Activated CD4-positive, alpha-beta T cell treated with anti-CD3 and anti-CD28 coated beads, Interleukin-2, amount 50 U/mL, for 1 hour (primary cell): ENCODE measurements around the gene SOX8.
"Not testable (repeated sequence)": the region's sequence is repeated elsewhere in the genome, so short reads cannot be mapped to it uniquely, and the experiment has no call there.

Source experiments
- DNase-seq: peaks from one replicate; pipeline ENCODE4 v3.0.0-alpha.2; 2020

SOX8 gene

DNA sequence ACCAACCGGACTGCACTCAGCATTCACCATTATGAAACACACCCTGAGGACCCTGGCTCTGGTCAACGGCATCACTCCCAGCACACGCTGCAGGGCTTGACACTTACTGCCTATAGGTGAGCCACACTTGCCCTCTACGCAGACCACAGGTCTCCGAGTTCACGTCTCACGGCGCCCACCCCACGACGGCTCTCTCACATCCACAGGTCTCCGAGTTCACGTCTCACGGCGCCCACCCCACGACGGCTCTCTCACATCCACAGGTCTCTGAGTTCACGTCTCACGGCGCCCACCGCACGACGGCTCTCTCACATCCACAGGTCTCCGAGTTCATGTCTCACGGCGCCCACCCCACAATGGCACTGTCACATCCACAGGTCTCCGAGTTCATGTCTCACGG lies 25.8 kb upstream of the SOX8 start:
- not testable (repeated sequence) for DNase-seq

DNA sequence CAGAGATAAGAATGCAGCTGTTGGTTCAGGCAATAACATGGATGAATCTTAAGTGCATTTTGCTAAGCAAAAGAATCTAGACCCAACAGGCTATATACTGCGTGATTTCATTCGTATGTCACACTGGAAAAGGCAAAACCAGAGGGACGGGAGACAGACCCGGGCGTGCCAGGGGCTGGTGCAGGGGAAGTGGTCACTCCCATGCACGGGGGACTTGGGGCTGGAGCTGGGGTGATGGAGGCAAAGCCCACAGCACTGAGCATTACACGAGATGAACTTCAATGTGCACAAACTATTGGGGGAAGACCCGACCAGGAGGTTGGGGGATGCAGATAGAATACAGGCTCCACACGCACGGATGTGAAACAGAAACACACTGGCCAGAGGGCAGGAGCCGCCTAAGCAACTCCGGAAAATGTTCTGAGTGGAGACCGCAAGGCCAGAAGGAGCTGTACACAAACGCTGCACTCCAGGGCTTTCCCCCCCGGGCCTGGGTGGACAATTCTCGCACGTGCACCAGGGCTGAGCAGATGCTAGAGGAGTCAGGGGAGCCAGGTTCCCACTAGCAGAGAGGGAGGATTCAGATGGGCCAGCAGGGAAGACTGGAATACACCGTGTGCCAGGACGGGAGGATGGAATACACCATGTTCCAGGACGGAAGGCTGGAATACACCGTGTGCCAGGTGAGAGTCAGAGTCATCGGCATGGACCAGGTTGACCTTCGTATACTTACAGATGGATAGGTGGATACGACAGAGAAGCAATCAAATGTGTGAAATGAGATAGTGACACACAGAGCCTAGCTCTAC lies 22.1 kb upstream of the SOX8 start:
- DNase-seq: no peak

DNA sequence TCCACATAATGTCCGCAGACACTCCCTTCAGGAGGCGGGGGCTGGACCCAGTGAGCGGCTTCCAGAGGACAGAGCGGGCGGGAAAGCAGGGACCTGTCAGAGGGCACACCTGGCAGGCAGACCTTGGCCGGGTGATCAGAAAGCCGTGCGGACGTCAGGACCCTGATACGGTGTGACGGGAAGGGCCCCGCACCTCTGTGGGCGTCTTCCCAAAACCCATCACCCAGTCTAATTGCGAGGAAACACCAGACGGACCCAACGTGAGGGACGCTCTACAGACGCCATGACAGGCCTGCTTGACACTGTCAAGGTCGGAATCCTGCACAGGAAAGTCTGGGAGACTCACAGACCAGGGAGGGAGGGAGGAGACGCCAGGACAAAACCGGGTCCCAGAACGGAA lies 19.2 kb upstream of the SOX8 start:
- no peak for DNase-seq

DNA sequence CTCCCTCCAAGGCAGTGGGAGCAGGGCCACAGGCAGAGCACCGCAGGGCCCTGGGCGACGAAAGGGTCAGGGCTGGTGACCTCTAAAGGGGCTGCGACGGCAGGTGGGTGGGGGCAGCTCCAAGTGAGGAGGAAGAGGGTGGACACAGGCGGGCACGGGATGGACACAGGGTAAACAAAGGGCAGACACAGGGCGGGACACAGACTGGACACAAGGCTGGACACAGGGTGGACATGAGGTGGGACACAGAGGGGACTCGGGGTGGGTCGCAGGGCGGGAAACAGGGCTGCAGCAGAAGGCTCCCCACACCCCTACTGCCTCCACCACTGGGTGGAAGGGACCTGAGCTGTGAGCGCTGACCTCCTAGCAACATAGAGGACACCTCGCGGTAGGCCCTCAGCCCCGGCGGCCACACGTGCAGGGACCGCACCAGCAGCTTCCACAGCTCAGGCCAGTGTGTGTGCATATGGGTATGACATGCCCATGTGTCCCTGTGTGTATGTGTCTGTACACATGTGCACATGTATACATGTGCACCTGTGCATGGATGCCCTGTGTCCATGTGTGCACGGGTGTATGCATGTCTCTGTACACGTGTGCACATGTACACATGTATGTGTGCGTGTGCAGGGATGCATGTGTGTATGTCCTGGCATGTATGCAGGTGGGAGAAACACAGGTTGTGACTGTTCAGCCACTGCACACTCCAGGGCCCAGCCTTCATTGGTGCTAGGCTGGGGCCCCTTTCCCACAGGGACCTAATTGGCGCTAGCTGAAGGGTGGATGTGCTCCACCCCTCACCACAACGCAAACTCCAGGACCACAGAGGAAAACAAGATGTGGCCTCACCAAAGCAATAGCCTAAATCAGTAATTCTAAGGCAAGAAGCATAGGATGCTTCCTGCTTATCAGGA lies 18.4 kb upstream of the SOX8 start:
- DNase-seq: no peak

- no peak for DNase-seq
Measured at GRCh38 chr16:963913-964312, 17.7 kb upstream of the SOX8 start.

- DNase-seq: peak; percentile 80
Measured at GRCh38 chr16:964356-965035, 17.1 kb upstream of the SOX8 start.

DNA sequence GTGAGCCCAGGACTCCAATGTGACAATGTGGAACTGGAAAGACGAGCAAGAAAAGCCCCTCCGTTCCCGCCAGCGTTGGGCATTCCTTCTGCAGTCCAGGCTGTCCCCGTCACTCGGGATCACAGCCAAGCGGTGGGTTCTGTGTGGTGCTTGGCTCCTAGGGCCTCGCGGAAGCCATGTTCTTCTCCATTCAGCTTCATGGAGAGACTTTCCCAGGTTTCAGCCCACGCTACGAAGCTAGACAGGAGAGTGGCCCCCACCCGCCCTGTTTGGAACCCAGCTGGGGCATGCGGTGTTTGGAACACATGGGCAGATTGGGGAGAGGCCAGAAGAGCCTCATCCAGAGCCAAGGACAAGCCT lies 16.6 kb upstream of the SOX8 start:
- DNase-seq: no peak

GRCh38 chr16:965487-965886 lies 16.1 kb upstream of the SOX8 start:
- no peak for DNase-seq

DNA sequence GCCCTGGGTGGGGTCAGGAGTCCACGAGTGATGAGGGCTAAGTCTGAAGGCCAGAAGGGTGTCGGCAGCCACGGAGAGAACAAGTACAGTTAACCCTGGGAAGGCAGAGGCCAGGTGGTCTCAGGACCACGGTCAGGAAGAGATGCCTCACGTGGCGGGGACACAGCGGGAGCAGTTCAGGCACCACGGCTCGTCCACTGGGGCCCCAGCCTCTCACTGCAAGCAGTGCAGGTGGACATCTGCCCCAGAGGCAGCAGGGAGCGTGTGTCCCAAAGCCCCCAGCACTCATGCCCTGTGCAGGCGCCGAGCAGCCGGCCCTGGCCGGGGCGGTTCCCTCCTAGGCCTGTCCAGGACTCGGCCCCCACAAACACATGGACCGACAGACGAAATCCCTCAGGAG lies 15.5 kb upstream of the SOX8 start:
- no peak for DNase-seq

- no peak for DNase-seq
Measured at GRCh38 chr16:966505-966904, 15.1 kb upstream of the SOX8 start.

- DNase-seq: no peak
Measured at GRCh38 chr16:967077-967541, 14.5 kb upstream of the SOX8 start.

GRCh38 chr16:967546-968295 lies 13.8 kb upstream of the SOX8 start:
- DNase-seq: no peak

- no peak for DNase-seq
Measured at GRCh38 chr16:968620-969019, 12.9 kb upstream of the SOX8 start.

DNA sequence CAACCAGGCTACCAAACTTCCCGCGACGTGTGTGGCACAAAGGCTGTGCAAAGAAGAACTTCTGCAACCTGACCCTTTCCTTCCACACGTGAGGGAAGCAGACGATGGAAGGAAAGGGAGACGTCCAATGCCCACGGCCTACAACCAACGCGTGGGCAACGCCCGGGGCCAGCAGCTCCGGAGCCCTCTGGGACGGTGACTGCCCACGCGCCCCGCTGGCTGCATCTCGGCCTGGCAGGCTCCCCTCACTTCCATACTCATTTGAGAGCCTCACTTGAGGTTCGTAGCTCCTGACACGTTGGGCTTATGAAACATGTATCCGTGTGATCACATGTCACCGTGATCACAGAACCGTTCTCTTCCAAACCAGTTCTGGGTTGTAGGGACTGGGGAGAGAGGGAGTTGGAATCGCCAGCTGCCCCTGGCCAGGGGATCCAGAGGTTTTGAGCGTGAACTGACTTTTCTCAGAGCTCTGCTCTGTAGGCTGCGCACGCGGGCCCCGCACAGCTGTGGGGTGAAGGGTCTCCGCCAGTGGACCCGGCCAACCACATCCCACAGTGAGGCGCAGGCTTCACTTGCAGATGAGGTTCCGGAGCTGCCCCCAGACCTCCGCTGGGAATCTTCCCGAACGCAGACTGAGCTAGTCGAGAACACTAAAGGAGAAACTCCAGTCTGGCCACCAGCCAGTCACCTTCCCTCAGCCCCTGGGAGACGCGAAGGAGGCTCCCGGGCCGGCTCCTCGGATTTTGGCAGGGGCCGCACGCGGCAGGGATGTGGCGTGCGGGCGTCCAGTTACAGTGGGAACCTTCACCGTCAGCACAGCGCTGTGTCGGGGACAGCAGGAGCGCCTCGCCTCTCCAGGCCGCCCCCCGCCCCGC lies 11.8 kb upstream of the SOX8 start:
- no peak for DNase-seq

DNA sequence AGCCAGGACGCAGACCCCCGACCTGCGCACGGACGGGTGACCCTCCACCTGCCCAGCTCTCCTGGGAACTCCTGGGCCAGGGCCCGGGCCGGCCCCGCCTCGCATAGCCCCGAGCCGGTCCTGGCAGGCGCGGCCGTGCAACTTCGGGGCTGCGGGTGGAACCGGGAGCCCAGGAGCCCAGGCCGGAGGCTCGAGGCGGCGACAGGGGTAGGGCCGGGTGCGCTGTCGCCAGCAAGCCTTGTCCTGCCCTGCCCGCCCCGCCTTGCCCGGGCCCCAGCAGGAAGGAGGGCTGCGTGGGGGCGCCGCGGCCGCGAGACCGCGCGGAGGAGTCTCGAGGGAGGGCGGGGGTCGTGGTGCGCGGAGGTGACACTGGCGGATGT lies 11.2 kb upstream of the SOX8 start:
- DNase-seq: no peak

GRCh38 chr16:970766-971581 lies 10.6 kb upstream of the SOX8 start, which contains the start of gene LMF1:
TSS of gene LMF1 (minus strand) at chr16:970984. CDS start at chr16:970980, 4 bp downstream.
- DNase-seq: peak; percentile 96

DNA sequence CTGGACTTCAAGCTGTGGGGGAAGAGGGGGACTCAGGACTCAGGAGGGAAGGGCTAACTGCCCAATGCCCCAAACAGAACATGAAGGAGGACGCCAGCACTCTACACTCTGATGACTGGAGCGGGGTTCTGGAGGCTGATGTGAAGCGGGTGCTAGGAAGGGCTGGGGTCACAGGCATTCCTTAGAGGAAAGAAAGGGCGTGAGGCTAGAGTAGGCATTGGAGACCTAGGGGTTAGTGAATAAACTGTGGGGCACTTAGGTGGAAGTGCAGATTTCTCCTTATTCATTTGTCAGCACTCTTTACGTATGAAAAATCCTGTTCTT lies 10.0 kb upstream of the SOX8 start:
- DNase-seq: no peak

DNA sequence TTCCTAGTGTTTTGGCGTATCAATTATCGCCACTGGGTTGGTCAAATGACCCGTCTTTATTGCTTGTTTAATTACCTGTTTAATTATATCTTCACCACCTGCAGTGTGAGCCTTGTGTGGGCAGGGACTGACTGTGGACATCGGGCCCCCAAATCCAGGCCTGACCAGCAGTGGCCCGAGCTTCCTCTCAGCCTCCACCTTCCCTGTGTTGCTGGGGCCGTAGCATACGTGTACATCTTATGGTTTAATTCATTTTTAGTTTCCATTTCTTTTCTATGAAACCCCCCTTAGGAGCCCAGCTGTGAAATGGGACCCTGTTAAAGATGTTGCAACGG lies 9.6 kb upstream of the SOX8 start:
- no peak for DNase-seq

- DNase-seq: no peak
Measured at GRCh38 chr16:972316-973002, 9.1 kb upstream of the SOX8 start.

DNA sequence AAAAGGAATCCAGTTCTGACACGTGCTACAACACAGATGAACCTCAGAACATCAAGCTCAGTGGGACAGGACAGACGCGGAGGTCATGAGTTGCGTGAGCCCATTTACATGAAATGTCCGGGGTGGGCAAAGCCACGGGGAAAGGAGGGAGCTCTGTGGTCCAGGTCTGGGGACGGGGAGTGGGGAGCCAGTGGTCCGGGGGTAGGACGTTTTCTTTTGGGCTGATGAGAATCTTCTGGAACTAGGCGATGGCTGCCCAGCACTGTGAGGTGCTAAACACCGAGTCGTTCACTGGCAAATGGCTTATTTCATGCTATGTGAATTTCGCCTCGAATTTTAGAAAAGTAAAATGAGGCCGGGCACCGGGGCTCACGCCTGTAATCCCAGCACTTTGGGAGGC lies 8.2 kb upstream of the SOX8 start:
- no peak for DNase-seq
